Fibroblast of the conjunctiva (primary cell): Measurements from ENCODE around the gene ADAM23.

Experiments used
- DNase-seq: peaks from one replicate; pipeline ENCODE4 v3.0.0-alpha.2; 2010; ENCODE audit warnings: low read depth

ADAM23 gene

GRCh38 chr2:206642075-206643025 is 199.0 kb downstream of the ADAM23 start, which contains the start of gene FAM237A:
TSS of gene FAM237A (plus strand) at chr2:206642487. CDS start at chr2:206644237, 1,750 bp downstream.
- DNase-seq = peak; percentile 23

GRCh38 chr2:206647985-206648384 is 204.7 kb downstream of the ADAM23 start:
- DNase-seq = peak; percentile 12

GRCh38 chr2:206657087-206657486 is 213.8 kb downstream of the ADAM23 start:
- no peak for DNase-seq

DNA sequence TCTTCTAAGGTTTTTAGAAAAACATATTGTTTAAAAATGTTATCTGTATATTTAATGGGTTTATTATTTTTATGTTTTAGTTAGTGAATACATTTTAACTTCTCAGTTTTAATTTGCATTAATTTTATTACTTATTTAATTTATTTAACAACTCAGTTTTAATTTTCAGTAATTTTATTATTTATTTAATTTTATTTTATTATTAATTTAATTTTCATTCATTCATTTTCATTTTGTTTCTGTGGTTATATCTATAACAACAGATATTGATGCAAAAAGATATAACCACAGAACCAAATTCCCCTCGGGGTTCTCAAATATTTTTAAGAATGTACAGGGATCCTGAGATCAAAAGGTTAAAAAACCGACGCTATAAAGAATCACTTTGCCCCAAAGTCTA is 221.9 kb downstream of the ADAM23 start:
- no peak for DNase-seq
